RKO (cell line): ENCODE data around the gene LIF.
"Not testable (repeated sequence)": the region's sequence is repeated elsewhere in the genome, so short reads cannot be mapped to it uniquely, and the experiment has no call there.

Source experiments
- DNase-seq: peaks from one replicate; pipeline ENCODE4 v3.0.0-alpha.2; 2016; ENCODE audit warnings: low spot score

Gene LIF

GRCh38 chr22:30224161-30224857 lies 22.2 kb downstream of the LIF start:
- no peak for DNase-seq

GRCh38 chr22:30223303-30223702 lies 23.3 kb downstream of the LIF start:
- DNase-seq, result no peak

GRCh38 chr22:30222321-30222720 lies 24.2 kb downstream of the LIF start:
- no peak for DNase-seq

GRCh38 chr22:30221121-30221992 lies 25.2 kb downstream of the LIF start:
- DNase-seq, result no peak

DNA sequence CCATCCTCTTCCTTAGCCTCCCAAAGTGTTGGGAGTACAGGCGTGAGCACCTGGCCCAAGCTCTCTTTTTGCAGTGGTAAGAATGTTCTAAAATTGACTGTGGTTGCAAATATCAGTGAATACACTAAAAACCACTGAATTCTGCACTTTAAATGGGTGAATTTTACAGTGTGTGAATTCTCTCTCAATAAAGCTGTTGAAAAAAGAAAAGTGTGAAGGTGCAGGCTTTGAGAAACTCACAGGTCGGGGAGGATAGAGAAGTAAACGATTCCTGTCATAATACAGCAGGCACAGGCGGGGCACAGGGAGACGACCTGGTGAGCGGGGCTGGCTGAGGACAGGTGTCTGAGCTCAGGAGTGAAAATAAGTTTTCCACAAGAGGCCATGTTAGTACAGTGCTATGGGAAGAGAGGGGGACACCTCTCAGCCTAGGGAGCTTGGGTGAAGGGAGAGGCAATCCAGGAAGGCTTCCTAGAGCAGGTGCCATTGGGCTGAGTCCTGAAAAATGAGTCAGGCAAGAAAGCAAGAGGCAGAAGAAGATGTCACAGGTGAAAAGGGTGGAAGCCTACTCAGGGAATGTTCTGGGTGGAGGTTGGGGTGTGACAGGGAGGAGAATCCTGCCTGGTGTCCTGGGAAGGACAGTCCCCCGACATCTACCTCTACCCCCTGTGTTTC lies 26.1 kb downstream of the LIF start:
- no peak for DNase-seq

- no peak for DNase-seq
These were observed 26.8 kb downstream of the LIF start for GRCh38 chr22:30219668-30220278.

DNA sequence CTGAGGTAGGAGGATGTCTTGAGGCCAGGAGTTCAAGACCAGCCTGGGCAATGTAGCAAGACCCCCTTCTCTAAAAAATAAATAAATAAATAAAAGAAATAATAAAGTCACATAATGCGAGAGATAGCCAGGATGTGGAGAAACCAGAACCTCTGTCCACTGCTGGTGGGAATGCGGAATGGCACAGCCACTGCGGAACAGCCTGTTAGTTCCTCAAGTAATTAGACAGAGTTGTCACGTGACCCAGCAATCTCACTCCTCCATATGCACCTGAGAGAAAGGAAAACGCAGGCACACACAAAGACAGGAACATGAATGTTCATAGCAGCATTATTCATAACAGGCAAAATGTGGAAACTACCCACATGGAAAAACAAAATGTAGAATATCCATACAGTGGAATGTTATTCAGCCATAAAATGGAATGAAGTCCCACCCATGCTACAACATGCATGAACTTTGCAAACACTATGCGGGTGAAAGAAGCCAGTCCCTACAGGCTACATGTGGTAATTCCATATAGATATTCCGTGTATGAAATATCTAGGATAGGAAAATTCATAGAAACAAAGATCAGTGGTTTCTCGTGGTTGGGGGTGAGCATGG lies 27.4 kb downstream of the LIF start:
- no peak for DNase-seq

DNA sequence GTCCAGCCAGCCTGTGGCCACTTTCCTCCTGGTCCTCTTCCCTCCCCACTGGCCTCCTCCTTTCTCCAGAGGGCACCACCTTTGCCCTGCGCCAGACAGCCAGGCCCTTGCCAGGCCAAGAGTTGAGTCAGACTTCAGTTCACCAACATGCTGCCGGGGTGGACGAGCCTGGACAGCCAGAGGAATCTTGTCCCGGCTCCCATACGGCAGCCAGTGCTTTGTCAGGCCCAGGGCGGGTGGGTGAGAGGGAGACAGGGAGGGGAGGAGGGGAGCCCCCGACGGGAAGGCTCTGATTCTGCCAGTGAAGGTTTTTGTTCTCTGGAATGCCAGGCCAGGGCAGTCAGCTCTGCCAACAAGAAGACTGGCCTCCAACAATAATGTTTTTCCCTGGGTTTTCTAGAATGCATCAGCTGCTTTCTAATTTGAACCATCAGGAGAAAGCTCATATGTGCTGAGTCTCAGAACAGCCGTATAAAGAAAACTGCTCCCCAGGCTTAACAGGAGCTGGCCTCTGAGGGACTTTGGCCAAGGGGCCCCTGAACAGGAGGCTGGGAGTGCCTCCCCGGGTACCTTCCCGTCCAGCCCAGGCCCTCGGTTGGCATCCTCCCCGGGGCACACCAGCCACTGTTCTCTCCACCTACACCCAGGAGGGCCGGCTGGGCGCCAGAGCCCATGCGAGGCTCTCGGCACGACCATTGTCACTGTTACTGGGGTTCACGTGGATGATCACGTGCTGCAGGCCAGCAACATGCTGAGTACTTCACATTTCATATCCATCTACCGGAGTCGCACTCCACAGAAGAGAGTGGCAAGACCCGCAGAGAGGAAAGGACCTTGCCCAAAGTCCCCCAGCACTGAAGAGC lies 28.6 kb downstream of the LIF start:
- no peak for DNase-seq

DNA sequence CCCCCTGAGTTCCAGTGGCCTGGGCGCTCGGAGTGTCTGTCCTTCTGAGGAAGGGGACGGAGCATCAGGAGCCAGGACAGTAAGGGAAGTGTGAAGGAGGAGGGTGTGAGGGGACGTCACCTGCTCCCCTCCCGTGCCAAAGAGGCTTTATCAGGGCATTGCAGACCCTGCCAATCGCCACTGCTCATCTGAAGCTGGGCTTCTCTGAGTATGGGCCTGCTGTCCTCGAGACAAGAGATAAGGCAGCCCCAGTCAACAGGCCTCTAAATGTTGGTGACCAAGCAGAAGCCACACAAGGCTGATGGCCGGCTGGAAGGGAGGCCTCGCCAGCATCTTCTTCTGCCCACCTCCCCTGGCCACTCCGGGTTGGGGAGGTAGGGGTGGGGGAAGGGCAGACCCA lies 29.8 kb downstream of the LIF start:
- no peak for DNase-seq

GRCh38 chr22:30216272-30216671 lies 30.3 kb downstream of the LIF start:
- DNase-seq, result not testable (repeated sequence)

- DNase-seq, result no peak
These were observed 31.7 kb downstream of the LIF start for GRCh38 chr22:30214703-30215407.

DNA sequence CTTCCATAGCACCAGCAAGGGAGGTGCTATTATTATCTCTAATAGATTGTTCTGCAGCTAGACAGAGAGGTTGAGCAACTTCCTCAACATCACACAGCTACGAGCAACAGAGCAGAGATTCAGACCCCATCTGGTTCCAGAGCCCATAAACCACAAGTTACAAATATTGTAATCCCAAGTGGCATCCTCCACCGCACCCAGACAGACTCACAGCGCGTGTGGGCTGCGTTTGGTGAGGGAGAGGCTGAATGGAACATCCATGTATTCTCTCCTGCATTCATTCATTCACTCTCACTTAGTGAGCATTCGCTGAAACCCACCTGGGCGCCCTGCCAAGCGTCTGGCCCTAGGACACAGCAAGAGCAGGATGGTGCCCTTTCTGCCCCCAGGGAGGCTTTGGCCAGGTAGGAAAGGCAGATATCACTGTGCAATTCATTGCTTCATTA lies 33.5 kb downstream of the LIF start:
- no peak for DNase-seq

DNA sequence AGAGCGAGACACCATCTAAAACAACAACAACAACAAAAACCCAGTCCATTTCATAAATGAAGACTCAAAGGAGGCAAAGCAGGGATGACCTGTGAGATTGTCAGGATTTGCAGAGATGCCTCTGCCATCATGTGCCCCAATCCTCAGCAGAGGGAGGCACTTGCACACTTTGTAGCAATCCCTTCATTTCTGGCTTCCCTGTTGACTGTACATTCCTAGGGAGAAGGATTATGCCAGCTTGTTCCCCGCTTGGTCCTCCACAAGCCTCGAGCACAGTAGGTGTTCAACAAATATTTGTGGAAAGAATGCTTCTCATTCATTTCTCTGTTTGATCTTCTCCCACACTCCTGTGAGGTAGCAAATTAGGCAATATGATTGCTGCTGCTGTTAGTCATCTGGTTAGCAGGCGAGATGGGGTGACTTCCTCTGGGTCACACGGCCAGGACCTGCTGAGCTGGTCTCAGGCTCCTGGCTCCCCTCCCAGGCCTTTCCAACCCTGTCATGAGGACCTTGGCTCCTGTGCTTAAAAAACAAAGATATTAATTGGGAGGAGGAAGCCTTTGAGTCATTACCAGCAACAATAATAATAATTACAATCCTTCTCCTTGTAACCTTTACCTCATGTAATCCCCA lies 34.1 kb downstream of the LIF start:
- DNase-seq, result peak; percentile 97

DNA sequence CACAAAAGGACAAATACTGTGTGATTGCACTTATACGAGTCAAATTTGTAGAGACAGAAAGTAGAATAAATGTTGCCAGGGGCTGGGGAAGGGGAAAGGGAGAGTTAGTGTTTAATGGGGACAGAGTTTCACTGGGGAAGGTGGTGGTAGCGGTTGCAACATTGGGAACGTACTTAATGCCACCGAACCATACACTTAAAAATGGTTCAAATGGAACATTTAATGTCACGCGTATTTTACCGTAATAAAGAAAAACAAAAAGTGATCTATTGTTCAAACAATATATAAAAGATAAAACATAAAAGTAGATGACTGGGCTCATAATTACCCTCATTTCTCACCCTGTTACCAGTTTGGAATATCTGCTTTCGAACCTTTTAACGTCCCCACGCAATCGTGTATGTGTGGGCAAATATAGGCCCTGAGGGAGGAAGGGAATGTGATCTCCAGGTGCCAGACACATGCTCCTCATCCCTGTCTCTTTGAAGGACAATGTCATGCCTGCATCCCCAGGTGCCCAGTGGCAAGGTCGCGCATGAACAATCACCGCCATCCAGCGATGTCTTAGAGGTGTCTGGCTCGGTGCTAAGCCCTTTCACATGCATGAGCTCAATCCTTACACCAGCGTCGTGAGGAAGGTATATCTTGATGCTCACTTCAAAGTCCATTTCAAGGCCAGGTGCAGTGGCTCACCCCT lies 35.3 kb downstream of the LIF start:
- no peak for DNase-seq

- DNase-seq, result peak; percentile 97
These were observed 36.2 kb downstream of the LIF start for GRCh38 chr22:30210235-30210909.

GRCh38 chr22:30209642-30210041 lies 36.9 kb downstream of the LIF start:
- no peak for DNase-seq

- peak; percentile 96 for DNase-seq
These were observed 37.6 kb downstream of the LIF start for GRCh38 chr22:30208631-30209603.
